LNCaP clone FGC (cell line): ENCODE results near the gene COMMD3.
A peak's percentile ranks its signal among the peaks of the same experiment; 100 is the strongest.

Experiments
- DNase-seq: peaks from one replicate; pipeline ENCODE4 v3.0.0-alpha.2; 2011; ENCODE audit warnings: low read depth
- H3K4me3 ChIP-seq: 2 replicates; pipeline ENCODE4 v1.5.1; 2011; ENCODE audit warnings: mild to moderate bottlenecking, low read depth, low read length, control low read depth
- TF ChIP-seq, protein P1 (sequence below): IDR thresholded peaks from 2 replicates; pipeline ENCODE4 v1.5.1; 2012; ENCODE audit warnings: mild to moderate bottlenecking; ENCODE audit not compliant: control insufficient read depth, insufficient read depth; ENCODE audit errors: extremely low read depth

The COMMD3 gene

DNA sequence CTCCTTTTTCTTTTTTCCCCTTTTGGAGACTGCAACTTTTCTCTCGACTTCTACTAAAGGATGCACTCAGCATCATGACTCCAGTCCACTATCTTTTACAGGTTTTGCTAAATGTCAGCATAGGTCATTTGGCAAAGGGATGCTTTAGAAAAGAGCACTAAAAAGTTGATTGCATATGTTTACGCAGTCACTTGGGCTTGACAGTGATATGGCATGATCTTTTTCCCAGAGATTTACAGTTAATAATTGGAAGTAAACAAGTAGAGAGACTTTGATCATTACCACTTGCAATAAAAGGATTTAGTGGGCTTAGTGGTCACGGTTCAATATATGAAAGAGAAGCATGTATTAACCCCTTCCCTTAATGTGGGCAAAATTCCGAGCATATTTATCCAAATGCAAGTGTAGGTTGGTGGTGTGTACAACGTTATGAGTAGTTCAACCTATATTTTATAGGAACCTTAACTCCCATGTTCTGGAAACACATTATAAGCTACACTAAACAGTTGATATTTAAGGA, 6.5 kb downstream of the COMMD3 start:
- H3K4me3 ChIP-seq: peak overlapping the region; percentile 67
- no peak for DNase-seq
- TF ChIP-seq, protein P1, sequence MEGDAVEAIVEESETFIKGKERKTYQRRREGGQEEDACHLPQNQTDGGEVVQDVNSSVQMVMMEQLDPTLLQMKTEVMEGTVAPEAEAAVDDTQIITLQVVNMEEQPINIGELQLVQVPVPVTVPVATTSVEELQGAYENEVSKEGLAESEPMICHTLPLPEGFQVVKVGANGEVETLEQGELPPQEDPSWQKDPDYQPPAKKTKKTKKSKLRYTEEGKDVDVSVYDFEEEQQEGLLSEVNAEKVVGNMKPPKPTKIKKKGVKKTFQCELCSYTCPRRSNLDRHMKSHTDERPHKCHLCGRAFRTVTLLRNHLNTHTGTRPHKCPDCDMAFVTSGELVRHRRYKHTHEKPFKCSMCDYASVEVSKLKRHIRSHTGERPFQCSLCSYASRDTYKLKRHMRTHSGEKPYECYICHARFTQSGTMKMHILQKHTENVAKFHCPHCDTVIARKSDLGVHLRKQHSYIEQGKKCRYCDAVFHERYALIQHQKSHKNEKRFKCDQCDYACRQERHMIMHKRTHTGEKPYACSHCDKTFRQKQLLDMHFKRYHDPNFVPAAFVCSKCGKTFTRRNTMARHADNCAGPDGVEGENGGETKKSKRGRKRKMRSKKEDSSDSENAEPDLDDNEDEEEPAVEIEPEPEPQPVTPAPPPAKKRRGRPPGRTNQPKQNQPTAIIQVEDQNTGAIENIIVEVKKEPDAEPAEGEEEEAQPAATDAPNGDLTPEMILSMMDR: no peak

DNA sequence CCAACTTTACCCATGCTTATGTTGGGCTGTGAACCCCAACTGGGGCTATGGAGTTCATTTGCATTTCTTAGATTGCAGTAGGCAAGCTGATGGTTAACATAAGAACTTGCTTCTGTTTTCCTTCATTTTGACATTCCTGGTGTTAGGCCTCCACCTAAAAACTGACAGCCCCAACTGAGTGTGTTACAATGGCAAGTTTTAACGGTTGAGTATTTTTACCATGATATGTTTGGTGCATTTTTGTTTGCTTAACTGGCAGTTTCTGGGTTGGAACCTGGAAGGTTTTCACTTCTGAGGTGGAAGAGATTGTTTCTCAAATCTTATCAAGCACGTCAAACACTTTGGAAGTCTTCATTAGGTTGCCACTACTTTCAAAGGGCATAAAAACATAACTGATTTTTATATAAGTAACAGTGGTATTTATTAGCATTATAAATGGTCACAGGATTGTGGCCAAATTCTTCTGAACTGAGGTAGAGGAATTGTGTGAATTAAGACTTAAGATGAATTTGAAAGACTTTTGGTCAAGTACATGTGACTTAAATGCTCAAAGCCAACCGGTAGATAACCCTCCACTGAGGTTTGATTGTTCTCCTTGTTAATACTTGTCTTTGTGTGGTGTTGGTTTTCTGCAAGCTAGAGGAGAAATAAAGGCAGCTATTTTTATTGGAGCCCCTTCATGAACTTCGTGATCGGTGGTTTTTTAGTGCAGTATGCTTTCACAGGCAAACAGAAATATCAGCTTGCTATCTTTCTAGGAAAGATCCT, 7.5 kb downstream of the COMMD3 start:
- DNase-seq: no peak
- no peak overlapping the region for H3K4me3 ChIP-seq
- TF ChIP-seq, protein P1: no peak

DNA sequence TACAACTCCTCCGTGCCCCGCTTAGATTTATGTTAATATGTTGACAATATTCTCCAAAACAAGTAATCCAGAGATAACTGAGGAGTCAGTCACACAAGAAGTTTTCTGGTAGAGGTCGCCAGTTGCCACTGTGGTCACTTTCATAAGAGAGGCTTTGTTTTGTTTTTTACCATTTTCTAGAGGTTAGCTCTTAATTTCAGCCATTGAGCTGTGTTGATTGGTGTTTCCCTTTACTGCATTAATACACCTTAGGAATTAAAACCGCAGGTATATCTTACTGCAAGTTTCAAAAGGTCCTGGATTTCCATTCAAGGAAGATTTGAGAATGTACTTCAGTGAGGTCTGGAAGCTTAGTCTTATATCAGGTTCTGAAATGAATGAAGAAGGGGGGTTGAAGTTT, 8.2 kb downstream of the COMMD3 start:
- TF ChIP-seq, protein P1: no peak
- DNase-seq: no peak
- peak overlapping the region; percentile 67 for H3K4me3 ChIP-seq

DNA sequence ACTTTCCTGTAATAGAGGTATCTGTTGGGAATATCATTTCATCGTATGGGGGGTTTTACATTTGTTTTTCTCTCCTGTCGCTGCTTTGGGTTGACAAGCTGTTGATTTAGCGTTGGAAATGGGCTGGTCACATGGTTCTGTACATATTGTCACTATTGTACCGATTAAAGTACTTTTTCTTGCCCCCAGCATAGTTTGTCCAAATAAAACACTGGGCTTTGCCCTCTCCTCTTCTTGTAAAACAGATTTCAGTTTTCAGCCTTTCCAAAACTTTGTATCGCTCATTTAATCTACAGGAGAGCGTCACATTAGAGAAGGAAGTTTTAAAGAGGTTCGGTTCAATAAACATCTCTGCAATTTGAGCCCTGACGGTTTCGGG, 8.7 kb downstream of the COMMD3 start:
- peak overlapping the region; percentile 67 for H3K4me3 ChIP-seq
- no peak for DNase-seq
- TF ChIP-seq, protein P1: no peak

DNA sequence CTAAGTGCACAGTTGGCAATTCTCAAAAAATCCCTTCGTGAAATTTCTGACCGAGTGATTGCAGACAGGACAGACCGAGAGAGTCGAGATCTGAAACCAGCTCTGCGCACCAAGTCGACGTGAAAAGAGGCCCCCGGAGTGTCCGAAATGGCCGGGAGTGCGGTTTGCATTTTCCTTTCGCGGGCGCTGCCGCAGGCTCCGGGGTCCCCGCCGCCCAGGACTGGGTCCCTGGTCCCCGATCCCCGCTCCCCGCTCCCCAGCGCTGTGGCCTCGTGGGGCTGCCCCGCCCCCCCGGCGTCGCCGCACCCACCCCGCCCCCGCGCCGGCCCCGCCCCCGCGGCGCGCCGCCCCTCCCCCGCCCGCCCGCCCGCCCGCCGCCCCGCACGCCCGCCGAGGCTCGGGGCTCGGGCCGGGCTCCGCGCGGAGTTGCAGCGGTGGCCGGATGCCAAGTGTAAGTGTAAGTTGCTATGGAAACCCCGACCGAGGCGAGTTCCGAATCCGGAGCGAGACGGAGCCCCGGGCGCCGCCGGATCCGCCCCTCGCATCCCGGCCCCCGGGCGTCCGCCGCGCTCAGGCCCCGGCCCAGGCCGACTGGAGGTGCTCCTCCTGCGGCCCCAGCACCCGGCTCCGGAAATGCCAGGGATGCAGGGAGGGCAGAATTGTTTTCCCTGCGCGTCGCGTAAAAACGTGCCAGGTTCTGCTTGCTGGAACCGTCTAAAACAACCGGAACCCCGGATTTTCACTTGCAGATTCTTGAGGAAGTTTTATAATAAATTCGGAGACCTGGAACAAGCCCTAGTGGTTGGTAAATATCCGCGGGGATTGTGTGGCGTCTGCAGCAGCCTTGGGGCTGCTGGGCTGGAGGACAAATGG, 9.3 kb downstream of the COMMD3 start:
- DNase-seq: no peak
- TF ChIP-seq, protein P1: no peak
- peak overlapping the region; percentile 67 for H3K4me3 ChIP-seq

DNA sequence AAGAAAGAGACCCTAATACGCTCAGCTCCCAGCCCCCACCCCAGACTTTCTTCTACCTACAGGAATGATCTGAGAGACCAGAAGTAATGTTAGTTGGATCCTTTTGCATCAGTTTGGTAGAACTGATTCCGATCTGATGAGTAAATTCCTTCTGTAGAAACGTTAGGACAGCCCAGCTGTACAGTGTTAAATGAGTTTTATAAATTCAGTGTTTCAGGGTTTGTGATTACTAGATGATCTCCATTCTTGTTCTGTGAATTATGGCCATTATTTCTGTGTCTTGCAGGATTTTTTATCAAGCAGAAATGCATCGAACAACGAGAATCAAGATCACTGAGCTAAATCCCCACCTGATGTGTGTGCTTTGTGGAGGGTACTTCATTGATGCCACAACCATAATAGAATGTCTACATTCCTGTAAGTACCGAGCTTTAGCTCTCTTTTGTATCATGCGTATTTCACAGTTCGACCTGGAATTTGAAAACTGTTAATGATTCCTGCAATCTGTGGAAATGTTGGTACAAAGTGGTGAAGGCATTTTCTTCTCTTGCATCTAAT, 10.0 kb downstream of the COMMD3 start:
- TF ChIP-seq, protein P1: no peak

More for the DNA sequence above, 10.0 kb downstream of the COMMD3 start:
- no peak for DNase-seq
- H3K4me3 ChIP-seq: peak overlapping the region; percentile 67
